ENCODE data around the gene ARHGEF26.

ARHGEF26 gene

DNA sequence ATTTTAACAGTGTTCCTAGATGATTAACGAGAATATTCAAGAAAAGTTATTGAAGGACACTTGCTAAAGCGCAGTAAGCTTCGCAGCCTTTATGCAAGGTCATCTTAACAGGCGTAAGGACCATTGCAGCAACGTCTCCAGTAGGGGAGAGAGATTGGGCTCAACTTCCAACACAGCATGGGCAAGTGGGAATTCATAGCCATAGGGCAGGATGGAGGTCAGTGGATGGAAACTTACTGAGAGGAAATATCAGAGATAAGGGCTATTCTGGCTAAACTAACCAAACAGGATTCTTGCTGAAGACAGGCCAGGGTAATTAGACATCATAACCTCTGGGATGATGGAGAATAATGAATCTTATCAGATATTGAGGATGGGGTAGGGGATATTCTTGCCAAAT, 120.3 kb downstream of the ARHGEF26 start:
- Histone ChIP-seq H3K4me1 (ENCODE audit: control insufficient read depth in 1 of 2, insufficient read depth in 2 of 2, low read length in 2 of 2) (no peaks in the 10 kb centered on the region), H3K9me3 (ENCODE audit: control insufficient read depth in 1 of 2, low read length in 2 of 2) (no peaks in the 10 kb centered on the region), H3K27ac (ENCODE audit: low read depth, low read length) (no peak overlapping the region), H3K4me3 (ENCODE audit: low read depth in 1 of 2, low read length in 2 of 2) (no peak overlapping the region), H3K9ac (ENCODE audit: low read depth in 1 of 2, low read length in 2 of 2) (no peak overlapping the region), H3K36me3 (ENCODE audit: control insufficient read depth in 1 of 2, insufficient read depth in 2 of 2, low read length in 2 of 2) (peaks cover 9 to 15% of the 10 kb centered on the region in 2 donors), H3K27me3 (ENCODE audit: control insufficient read depth in 1 of 2, insufficient read depth in 2 of 2, low read length in 2 of 2) (no peaks in the 10 kb centered on the region)

DNA sequence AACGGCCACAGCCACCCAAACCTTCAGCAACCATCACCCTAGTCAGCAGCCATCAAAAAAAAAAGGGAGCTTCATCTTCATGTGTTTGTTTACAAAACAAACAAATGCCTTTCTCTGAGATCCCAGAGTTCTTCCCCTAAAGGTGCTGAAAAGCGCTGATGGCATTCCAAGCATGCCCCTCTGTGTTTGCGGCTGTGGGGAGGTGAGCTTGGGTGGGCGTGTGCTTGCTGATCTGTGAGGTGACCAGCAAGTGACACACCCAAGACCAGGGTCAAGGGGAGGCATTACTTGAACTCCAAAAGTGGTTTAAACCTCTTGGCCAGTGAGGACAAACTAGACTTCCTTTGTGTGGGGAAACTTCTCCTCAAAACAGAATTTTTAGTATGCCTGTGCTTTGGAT, 121.6 kb downstream of the ARHGEF26 start:
- Histone ChIP-seq H3K27me3 (ENCODE audit: control insufficient read depth in 1 of 2, insufficient read depth in 2 of 2, low read length in 2 of 2) (no peaks in the 10 kb centered on the region), H3K4me1 (ENCODE audit: control insufficient read depth in 1 of 2, insufficient read depth in 2 of 2, low read length in 2 of 2) (peaks cover 0 to 2% of the 10 kb centered on the region in 2 donors), H3K9ac (ENCODE audit: low read depth in 1 of 2, low read length in 2 of 2) (no peak overlapping the region), H3K27ac (ENCODE audit: low read depth, low read length) (no peak overlapping the region), H3K4me3 (ENCODE audit: low read depth in 1 of 2, low read length in 2 of 2) (no peak overlapping the region), H3K36me3 (ENCODE audit: control insufficient read depth in 1 of 2, insufficient read depth in 2 of 2, low read length in 2 of 2) (peaks cover 9 to 15% of the 10 kb centered on the region in 2 donors), H3K9me3 (ENCODE audit: control insufficient read depth in 1 of 2, low read length in 2 of 2) (no peaks in the 10 kb centered on the region)

DNA sequence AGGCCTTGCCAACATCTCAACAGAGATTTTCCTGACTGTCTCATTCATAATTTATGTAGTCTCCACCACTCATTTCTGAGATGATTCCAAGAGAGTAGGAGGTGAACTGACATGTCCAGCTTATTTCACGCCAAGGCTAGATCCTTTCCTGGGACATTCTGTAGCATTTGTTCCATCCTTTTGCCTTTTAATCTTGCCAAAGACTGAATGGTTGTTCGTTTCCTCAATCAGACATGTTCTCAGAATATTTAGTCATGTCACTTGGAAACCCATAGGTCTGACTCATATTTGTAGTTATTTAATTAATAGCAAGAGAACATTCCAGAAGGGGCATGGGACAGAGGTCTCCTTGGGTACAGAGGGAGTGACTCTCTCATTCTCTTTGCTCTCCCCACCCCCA, 122.2 kb downstream of the ARHGEF26 start:
- Histone ChIP-seq H3K9me3 (ENCODE audit: control insufficient read depth in 1 of 2, low read length in 2 of 2) (no peaks in the 10 kb centered on the region), H3K27me3 (ENCODE audit: control insufficient read depth in 1 of 2, insufficient read depth in 2 of 2, low read length in 2 of 2) (no peaks in the 10 kb centered on the region), H3K27ac (ENCODE audit: low read depth, low read length) (no peak overlapping the region), H3K36me3 (ENCODE audit: control insufficient read depth in 1 of 2, insufficient read depth in 2 of 2, low read length in 2 of 2) (peaks cover 9 to 15% of the 10 kb centered on the region in 2 donors), H3K4me1 (ENCODE audit: control insufficient read depth in 1 of 2, insufficient read depth in 2 of 2, low read length in 2 of 2) (peaks cover 0 to 7% of the 10 kb centered on the region in 2 donors), H3K9ac (ENCODE audit: low read depth in 1 of 2, low read length in 2 of 2) (no peak overlapping the region), H3K4me3 (ENCODE audit: low read depth in 1 of 2, low read length in 2 of 2) (no peak overlapping the region)

DNA sequence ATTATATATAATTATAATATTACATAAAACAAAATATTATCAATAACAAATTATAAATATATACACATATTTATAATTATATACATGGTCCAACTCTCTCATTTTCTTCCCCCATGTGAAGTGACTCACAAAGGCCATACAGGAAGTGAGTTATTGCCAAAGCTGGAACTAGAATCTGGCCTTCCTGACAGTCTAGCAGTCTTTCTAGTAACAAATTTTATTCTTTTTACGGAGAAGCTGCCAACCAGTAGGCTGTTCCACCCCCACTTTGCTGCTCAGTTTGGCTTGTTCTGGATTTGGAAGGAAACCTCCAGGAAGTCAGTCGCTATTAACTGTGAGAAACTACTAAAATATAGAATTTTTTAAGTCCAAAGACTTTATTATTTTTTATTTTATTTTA, 123.5 kb downstream of the ARHGEF26 start:
- no peaks in the 10 kb centered on the region for H3K9me3 ChIP-seq (ENCODE audit: control insufficient read depth in 1 of 2, low read length in 2 of 2)
- peaks cover 12 to 17% of the 10 kb centered on the region in 2 donors for H3K36me3 ChIP-seq (ENCODE audit: control insufficient read depth in 1 of 2, insufficient read depth in 2 of 2, low read length in 2 of 2)
- no peak overlapping the region for H3K4me3 ChIP-seq (ENCODE audit: low read depth in 1 of 2, low read length in 2 of 2)
- H3K9ac ChIP-seq (ENCODE audit: low read depth in 1 of 2, low read length in 2 of 2): no peak overlapping the region
- peaks cover 0 to 9% of the 10 kb centered on the region in 2 donors for H3K4me1 ChIP-seq (ENCODE audit: control insufficient read depth in 1 of 2, insufficient read depth in 2 of 2, low read length in 2 of 2)
- H3K27ac ChIP-seq (ENCODE audit: low read depth, low read length): no peak overlapping the region
- H3K27me3 ChIP-seq (ENCODE audit: control insufficient read depth in 1 of 2, insufficient read depth in 2 of 2, low read length in 2 of 2): no peaks in the 10 kb centered on the region

DNA sequence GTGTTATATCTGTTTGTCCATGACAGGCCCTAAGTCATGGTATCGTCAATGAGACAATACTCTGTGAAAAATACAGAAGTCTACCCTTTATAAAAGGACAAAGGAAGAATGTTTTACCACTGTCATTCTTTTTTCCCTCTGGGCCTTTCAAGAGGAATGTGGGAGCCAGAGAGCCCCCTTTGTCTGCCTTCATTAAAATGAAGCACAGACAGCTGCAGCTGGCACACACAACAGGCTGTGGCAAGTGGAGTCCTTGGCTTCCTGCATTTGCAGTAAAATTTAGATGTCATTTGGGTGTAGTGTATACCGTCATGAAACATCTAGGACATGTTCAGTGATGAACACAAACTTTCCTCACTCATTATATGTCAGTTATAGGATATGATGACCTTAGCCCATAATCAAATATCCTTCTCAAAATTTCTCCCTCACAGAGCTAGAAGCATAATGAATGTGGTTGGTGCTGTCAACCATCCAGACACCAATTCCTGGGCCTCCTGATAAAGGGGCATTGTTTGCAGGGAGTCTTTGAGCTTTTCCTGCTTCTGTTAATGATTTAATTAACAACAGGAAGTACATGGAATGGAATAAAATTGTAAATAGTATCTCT, 126.7 kb downstream of the ARHGEF26 start:
- Histone ChIP-seq H3K27me3 (ENCODE audit: control insufficient read depth in 1 of 2, insufficient read depth in 2 of 2, low read length in 2 of 2) (no peaks in the 10 kb centered on the region), H3K4me1 (ENCODE audit: control insufficient read depth in 1 of 2, insufficient read depth in 2 of 2, low read length in 2 of 2) (peaks cover 0 to 11% of the 10 kb centered on the region in 2 donors), H3K4me3 (ENCODE audit: low read depth in 1 of 2, low read length in 2 of 2) (no peak overlapping the region), H3K27ac (ENCODE audit: low read depth, low read length) (no peak overlapping the region), H3K9ac (ENCODE audit: low read depth in 1 of 2, low read length in 2 of 2) (no peak overlapping the region), H3K36me3 (ENCODE audit: control insufficient read depth in 1 of 2, insufficient read depth in 2 of 2, low read length in 2 of 2) (peaks cover 5% of the 10 kb centered on the region in 2 donors), H3K9me3 (ENCODE audit: control insufficient read depth in 1 of 2, low read length in 2 of 2) (no peaks in the 10 kb centered on the region)

DNA sequence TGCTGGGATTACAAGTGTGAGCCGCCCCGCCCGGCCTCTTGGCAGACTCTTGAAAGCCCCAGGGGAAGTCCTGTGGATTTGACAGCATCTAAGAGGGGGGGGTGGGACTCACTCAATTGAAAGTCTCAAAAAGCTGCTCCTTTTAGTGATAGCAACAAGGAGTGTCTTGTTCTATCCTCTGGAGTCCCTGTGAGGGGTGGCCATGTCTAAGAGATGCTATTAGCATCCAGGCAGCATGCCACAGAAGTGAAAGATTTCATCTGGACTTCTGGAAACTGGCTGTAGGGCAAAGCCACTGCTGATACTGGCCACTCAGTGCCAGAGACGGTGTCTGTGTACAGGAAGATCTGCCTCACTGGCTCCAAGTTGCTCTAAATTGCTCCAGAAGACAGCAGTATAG, 129.1 kb downstream of the ARHGEF26 start:
- H3K27me3 ChIP-seq (ENCODE audit: control insufficient read depth in 1 of 2, insufficient read depth in 2 of 2, low read length in 2 of 2): no peaks in the 10 kb centered on the region
- H3K4me1 ChIP-seq (ENCODE audit: control insufficient read depth in 1 of 2, insufficient read depth in 2 of 2, low read length in 2 of 2): peaks cover 0 to 12% of the 10 kb centered on the region in 2 donors
- no peak overlapping the region for H3K27ac ChIP-seq (ENCODE audit: low read depth, low read length)
- no peak overlapping the region for H3K9ac ChIP-seq (ENCODE audit: low read depth in 1 of 2, low read length in 2 of 2)
- H3K4me3 ChIP-seq (ENCODE audit: low read depth in 1 of 2, low read length in 2 of 2): no peak overlapping the region
- H3K9me3 ChIP-seq (ENCODE audit: control insufficient read depth in 1 of 2, low read length in 2 of 2): no peaks in the 10 kb centered on the region
- H3K36me3 ChIP-seq (ENCODE audit: control insufficient read depth in 1 of 2, insufficient read depth in 2 of 2, low read length in 2 of 2): peaks cover 5 to 15% of the 10 kb centered on the region in 2 donors

- no peaks in the 10 kb centered on the region for H3K9me3 ChIP-seq (ENCODE audit: control insufficient read depth in 1 of 2, low read length in 2 of 2)
- H3K4me3 ChIP-seq (ENCODE audit: low read depth in 1 of 2, low read length in 2 of 2): no peak overlapping the region
- no peak overlapping the region for H3K9ac ChIP-seq (ENCODE audit: low read depth in 1 of 2, low read length in 2 of 2)
- no peak overlapping the region for H3K27ac ChIP-seq (ENCODE audit: low read depth, low read length)
- H3K36me3 ChIP-seq (ENCODE audit: control insufficient read depth in 1 of 2, insufficient read depth in 2 of 2, low read length in 2 of 2): peaks cover 5 to 22% of the 10 kb centered on the region in 2 donors
- no peaks in the 10 kb centered on the region for H3K27me3 ChIP-seq (ENCODE audit: control insufficient read depth in 1 of 2, insufficient read depth in 2 of 2, low read length in 2 of 2)
- peaks cover 0 to 12% of the 10 kb centered on the region in 2 donors for H3K4me1 ChIP-seq (ENCODE audit: control insufficient read depth in 1 of 2, insufficient read depth in 2 of 2, low read length in 2 of 2)
These were observed 130.4 kb downstream of the ARHGEF26 start for GRCh38 chr3:154251610-154252009.

GRCh38 chr3:154252759-154253638, 131.8 kb downstream of the ARHGEF26 start:
- H3K27ac ChIP-seq (ENCODE audit: low read depth, low read length): no peak overlapping the region
- H3K4me3 ChIP-seq (ENCODE audit: low read depth in 1 of 2, low read length in 2 of 2): peak overlapping the region in 1 of 2 donors; percentile 41
- no peaks in the 10 kb centered on the region for H3K9me3 ChIP-seq (ENCODE audit: control insufficient read depth in 1 of 2, low read length in 2 of 2)
- H3K9ac ChIP-seq (ENCODE audit: low read depth in 1 of 2, low read length in 2 of 2): peak overlapping the region in 1 of 2 donors; percentile 13
- H3K27me3 ChIP-seq (ENCODE audit: control insufficient read depth in 1 of 2, insufficient read depth in 2 of 2, low read length in 2 of 2): no peaks in the 10 kb centered on the region
- peaks cover 0 to 8% of the 10 kb centered on the region in 2 donors for H3K4me1 ChIP-seq (ENCODE audit: control insufficient read depth in 1 of 2, insufficient read depth in 2 of 2, low read length in 2 of 2)
- peaks cover 10 to 34% of the 10 kb centered on the region in 2 donors for H3K36me3 ChIP-seq (ENCODE audit: control insufficient read depth in 1 of 2, insufficient read depth in 2 of 2, low read length in 2 of 2)

DNA sequence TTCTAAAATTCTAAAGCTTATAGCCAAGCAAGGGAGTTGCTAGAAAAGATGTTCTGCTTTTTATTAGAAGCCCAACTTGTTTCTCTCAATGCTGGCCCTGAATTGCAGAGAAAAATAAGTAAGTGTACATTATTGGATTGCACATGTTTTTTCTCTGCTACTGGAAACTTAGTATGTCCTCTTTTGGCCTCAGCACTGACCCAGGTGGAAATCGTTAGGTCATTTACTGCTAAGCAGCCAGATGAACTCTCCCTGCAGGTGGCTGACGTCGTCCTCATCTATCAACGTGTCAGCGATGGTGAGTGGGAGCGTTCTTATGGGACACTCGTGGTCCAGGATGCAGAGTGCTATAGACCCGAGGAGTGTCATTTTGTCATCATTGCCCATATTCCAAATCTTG, 133.3 kb downstream of the ARHGEF26 start:
- H3K36me3 ChIP-seq (ENCODE audit: control insufficient read depth in 1 of 2, insufficient read depth in 2 of 2, low read length in 2 of 2): peaks cover 16 to 48% of the 10 kb centered on the region in 2 donors
- no peak overlapping the region for H3K4me3 ChIP-seq (ENCODE audit: low read depth in 1 of 2, low read length in 2 of 2)
- peaks cover 0 to 3% of the 10 kb centered on the region in 2 donors for H3K4me1 ChIP-seq (ENCODE audit: control insufficient read depth in 1 of 2, insufficient read depth in 2 of 2, low read length in 2 of 2)
- H3K27ac ChIP-seq (ENCODE audit: low read depth, low read length): no peak overlapping the region
- H3K9me3 ChIP-seq (ENCODE audit: control insufficient read depth in 1 of 2, low read length in 2 of 2): no peaks in the 10 kb centered on the region
- H3K9ac ChIP-seq (ENCODE audit: low read depth in 1 of 2, low read length in 2 of 2): no peak overlapping the region
- H3K27me3 ChIP-seq (ENCODE audit: control insufficient read depth in 1 of 2, insufficient read depth in 2 of 2, low read length in 2 of 2): no peaks in the 10 kb centered on the region

DNA sequence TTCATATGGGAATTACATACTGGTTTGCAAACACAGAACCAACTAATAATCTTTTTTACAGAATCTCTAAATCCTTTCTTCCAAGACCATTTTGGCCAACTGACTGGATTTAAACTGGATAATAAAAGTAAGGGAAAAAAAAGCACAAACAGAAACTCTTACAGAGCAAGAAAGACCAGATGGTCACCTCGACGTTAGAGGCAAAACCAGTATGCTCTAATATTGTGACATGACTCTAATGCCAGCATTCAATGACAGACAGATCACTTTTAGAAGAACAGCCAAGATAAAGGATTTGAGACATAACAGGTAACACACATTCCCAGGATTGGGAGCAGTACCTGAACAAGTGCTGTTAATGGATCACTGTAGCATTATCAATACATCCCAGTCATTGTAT, 152.2 kb downstream of the ARHGEF26 start:
- no peak overlapping the region for H3K4me3 ChIP-seq (ENCODE audit: low read depth in 1 of 2, low read length in 2 of 2)
- H3K9ac ChIP-seq (ENCODE audit: low read depth in 1 of 2, low read length in 2 of 2): no peak overlapping the region
- no peaks in the 10 kb centered on the region for H3K27me3 ChIP-seq (ENCODE audit: control insufficient read depth in 1 of 2, insufficient read depth in 2 of 2, low read length in 2 of 2)
- H3K4me1 ChIP-seq (ENCODE audit: control insufficient read depth in 1 of 2, insufficient read depth in 2 of 2, low read length in 2 of 2): no peaks in the 10 kb centered on the region
- peaks cover 27 to 47% of the 10 kb centered on the region in 2 donors for H3K36me3 ChIP-seq (ENCODE audit: control insufficient read depth in 1 of 2, insufficient read depth in 2 of 2, low read length in 2 of 2)
- H3K9me3 ChIP-seq (ENCODE audit: control insufficient read depth in 1 of 2, low read length in 2 of 2): no peaks in the 10 kb centered on the region
- H3K27ac ChIP-seq (ENCODE audit: low read depth, low read length): no peak overlapping the region
